KMS-11 (cell line): ENCODE results near the gene HOXC13.

ENCODE experiments used
- H2AFZ ChIP-seq: fragments of 200-600 bp; sonication (generic); 2 replicates; pipeline ENCODE4 v1.6.1; 2016; ENCODE audit warnings: antibody characterized with exemption, mixed run types, low read depth
- H3K27ac ChIP-seq: fragments of 200-600 bp; sonication (generic); 2 replicates; pipeline ENCODE4 v1.6.1; 2016; ENCODE audit warnings: mild to moderate bottlenecking, mixed run types
- H3K27me3 ChIP-seq: fragments of 200-600 bp; sonication (generic); 2 replicates; pipeline ENCODE4 v1.6.1; 2017; ENCODE audit warnings: mild to moderate bottlenecking, low read depth, mixed run types, moderate library complexity; ENCODE audit not compliant: insufficient read depth
- H3K36me3 ChIP-seq: fragments of 200-600 bp; sonication (generic); 2 replicates; pipeline ENCODE4 v1.6.1; 2017; ENCODE audit warnings: mild to moderate bottlenecking, mixed run types; ENCODE audit not compliant: insufficient read depth
- H3K4me1 ChIP-seq: fragments of 200-600 bp; sonication (generic); 2 replicates; pipeline ENCODE4 v1.6.1; 2016; ENCODE audit warnings: mild to moderate bottlenecking, low read depth, mixed run types; ENCODE audit not compliant: poor library complexity, severe bottlenecking
- H3K4me2 ChIP-seq: fragments of 200-600 bp; sonication (generic); 2 replicates; pipeline ENCODE4 v1.7.0; 2016; ENCODE audit warnings: mild to moderate bottlenecking, mixed run types
- H3K4me3 ChIP-seq: fragments of 200-600 bp; sonication (generic); IDR thresholded peaks from 2 replicates; pipeline ENCODE4 v1.6.1; 2017; ENCODE audit warnings: low read depth, low read length, mixed read lengths; ENCODE audit not compliant: insufficient read depth
- H3K79me2 ChIP-seq: fragments of 200-600 bp; sonication (generic); 2 replicates; pipeline ENCODE4 v1.6.1; 2016; ENCODE audit warnings: low read depth, mixed run types; ENCODE audit not compliant: insufficient read depth
- H3K9ac ChIP-seq: fragments of 200-600 bp; sonication (generic); 2 replicates; pipeline ENCODE4 v1.6.1; 2016; ENCODE audit warnings: mild to moderate bottlenecking, mixed run types
- H4K20me1 ChIP-seq: fragments of 200-600 bp; sonication (generic); 2 replicates; pipeline ENCODE4 v1.6.1; 2016; ENCODE audit warnings: mild to moderate bottlenecking, mixed run types; ENCODE audit not compliant: insufficient read depth
- TF ChIP-seq, protein P1 (sequence below): fragments of 200-600 bp; sonication (generic); conservative IDR thresholded peaks from 2 replicates; pipeline ENCODE4 v1.6.1; 2017; ENCODE audit warnings: low read depth, mild to moderate bottlenecking, antibody characterized with exemption, low read length, moderate library complexity, mixed read lengths

HOXC13 gene, protein sequence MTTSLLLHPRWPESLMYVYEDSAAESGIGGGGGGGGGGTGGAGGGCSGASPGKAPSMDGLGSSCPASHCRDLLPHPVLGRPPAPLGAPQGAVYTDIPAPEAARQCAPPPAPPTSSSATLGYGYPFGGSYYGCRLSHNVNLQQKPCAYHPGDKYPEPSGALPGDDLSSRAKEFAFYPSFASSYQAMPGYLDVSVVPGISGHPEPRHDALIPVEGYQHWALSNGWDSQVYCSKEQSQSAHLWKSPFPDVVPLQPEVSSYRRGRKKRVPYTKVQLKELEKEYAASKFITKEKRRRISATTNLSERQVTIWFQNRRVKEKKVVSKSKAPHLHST

DNA sequence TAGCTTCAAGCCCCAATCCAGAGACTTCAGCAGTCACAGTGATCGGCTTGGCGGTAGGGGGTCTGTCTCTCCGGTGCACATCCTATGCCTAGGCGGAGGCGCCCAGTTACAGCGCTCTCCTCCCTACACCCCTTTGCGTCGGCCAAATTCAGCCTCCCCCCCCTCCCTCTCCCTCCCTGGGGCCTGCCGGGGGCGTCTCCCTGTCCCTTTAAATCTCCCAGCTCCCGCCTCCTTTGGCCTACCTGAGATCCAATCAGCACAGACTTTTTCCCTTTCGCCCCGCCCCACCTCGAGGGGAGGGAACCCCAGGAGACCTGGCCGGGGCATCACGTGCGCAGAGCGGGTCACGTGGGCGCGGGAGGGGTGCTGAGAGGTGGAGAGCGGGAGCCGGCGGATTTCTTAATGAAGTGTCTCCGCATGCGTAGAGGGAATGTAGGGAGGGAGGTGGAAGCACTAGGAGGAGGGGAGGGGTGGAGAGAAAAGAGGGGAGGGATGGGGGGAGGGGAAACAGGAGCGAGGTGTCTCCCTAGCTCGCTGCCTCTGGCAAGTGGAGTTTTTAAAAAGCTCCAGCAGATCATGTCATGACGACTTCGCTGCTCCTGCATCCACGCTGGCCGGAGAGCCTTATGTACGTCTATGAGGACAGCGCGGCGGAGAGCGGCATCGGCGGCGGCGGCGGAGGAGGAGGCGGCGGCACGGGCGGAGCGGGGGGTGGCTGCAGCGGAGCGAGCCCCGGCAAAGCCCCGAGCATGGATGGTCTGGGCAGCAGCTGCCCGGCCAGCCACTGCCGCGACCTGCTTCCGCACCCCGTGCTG, at the start of gene HOXC13:
HOXC13 (plus strand) TSS at position 506 of the 815 bp plus-strand sequence; CDS start at position 582, 76 bp downstream.
- TF ChIP-seq, protein P1, sequence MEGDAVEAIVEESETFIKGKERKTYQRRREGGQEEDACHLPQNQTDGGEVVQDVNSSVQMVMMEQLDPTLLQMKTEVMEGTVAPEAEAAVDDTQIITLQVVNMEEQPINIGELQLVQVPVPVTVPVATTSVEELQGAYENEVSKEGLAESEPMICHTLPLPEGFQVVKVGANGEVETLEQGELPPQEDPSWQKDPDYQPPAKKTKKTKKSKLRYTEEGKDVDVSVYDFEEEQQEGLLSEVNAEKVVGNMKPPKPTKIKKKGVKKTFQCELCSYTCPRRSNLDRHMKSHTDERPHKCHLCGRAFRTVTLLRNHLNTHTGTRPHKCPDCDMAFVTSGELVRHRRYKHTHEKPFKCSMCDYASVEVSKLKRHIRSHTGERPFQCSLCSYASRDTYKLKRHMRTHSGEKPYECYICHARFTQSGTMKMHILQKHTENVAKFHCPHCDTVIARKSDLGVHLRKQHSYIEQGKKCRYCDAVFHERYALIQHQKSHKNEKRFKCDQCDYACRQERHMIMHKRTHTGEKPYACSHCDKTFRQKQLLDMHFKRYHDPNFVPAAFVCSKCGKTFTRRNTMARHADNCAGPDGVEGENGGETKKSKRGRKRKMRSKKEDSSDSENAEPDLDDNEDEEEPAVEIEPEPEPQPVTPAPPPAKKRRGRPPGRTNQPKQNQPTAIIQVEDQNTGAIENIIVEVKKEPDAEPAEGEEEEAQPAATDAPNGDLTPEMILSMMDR, result no peak
- Histone ChIP-seq H3K79me2 (no peaks in the 10 kb centered on the region), H2AFZ (peak within 1 kb of the TSS; percentile 43; the same call in 1 of the 2 replicates), H4K20me1 (no peaks in the 10 kb centered on the region), H3K4me3 (no peak within 1 kb of the TSS), H3K9ac (no peak within 1 kb of the TSS), H3K4me2 (no peak within 1 kb of the TSS), H3K36me3 (no peaks in the 10 kb centered on the region), H3K4me1 (no peaks in the 10 kb centered on the region), H3K27ac (no peak within 1 kb of the TSS), H3K27me3 (peaks cover 76% of the 10 kb centered on the region)

GRCh38 chr12:53890081-53890480, 48.5 kb upstream of the HOXC13 start:
- H3K4me1 ChIP-seq, result peaks cover 12% of the 10 kb centered on the region
- no peak overlapping the region for H3K9ac ChIP-seq
- no peaks in the 10 kb centered on the region for H3K27me3 ChIP-seq
- H2AFZ ChIP-seq, result no peak overlapping the region
- no peaks in the 10 kb centered on the region for H3K36me3 ChIP-seq
- no peak overlapping the region for H3K4me3 ChIP-seq
- H3K79me2 ChIP-seq, result no peaks in the 10 kb centered on the region
- no peak overlapping the region for H3K4me2 ChIP-seq
- no peak overlapping the region for H3K27ac ChIP-seq
- no peaks in the 10 kb centered on the region for H4K20me1 ChIP-seq
- TF ChIP-seq, protein P1, result no peak

DNA sequence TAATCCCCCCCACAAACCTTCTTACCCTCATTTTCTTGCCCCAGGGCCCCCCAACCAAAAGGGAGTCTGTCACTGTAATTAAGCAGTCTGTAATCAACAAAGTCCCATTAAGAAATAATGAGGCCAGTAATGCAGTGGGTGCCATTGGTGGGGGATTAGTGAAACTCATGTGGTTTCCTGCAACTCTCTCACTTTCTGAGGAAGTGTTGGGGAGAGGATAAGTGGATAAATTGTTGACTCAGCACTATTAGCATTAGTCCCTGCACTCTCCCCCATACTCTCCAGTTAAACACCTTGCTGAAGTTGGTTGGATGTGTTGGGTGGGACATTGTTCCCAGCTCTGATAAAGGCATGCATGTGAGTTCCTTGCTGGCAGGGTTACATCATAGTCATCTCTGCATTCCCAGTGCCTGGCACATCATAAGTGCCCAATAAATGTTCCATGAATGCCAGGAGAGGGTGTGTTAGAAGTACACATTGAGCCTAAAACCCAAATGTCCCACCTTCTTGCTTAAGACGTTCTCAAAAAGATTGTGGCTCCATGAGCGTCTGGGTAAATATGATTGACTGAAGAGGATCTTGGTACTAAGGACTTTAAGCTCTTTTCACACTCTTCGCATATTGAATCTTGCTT, 45.8 kb upstream of the HOXC13 start:
- Histone ChIP-seq H3K4me3 (no peak overlapping the region), H3K79me2 (no peaks in the 10 kb centered on the region), H3K9ac (no peak overlapping the region), H3K27ac (no peak overlapping the region), H3K27me3 (no peaks in the 10 kb centered on the region), H3K36me3 (no peaks in the 10 kb centered on the region), H3K4me1 (peaks cover 12% of the 10 kb centered on the region), H3K4me2 (peak overlapping the region; percentile 8), H2AFZ (no peak overlapping the region), H4K20me1 (no peaks in the 10 kb centered on the region)
- TF ChIP-seq, protein P1, result no peak

DNA sequence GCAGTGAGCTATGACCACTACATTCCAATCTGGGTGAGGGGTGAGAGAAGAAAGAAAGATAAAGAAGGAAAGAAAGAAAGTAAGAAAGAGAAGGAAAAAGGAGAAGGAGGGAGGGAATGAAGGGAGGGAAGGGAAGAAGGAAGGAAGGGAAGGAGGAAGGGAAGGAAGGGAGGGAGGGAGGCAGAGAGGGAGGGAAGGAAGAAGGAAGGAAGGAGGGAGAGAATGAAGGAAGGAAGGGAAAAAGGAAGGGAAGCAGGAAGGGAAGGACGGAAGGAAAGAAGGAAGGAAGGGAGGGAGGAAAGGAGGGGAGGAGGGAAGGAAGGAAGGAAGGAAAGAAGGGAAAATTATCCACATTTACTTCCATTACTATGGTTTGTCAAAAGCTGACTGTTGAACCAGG, 39.4 kb upstream of the HOXC13 start:
- H3K27ac ChIP-seq, result no peak overlapping the region
- no peaks in the 10 kb centered on the region for H3K36me3 ChIP-seq
- TF ChIP-seq, protein P1, result no peak
- no peaks in the 10 kb centered on the region for H3K4me1 ChIP-seq
- H3K27me3 ChIP-seq, result no peaks in the 10 kb centered on the region
- H4K20me1 ChIP-seq, result no peaks in the 10 kb centered on the region
- H3K79me2 ChIP-seq, result no peaks in the 10 kb centered on the region
- H3K4me2 ChIP-seq, result no peak overlapping the region
- no peak overlapping the region for H3K9ac ChIP-seq
- H3K4me3 ChIP-seq, result no peak overlapping the region
- H2AFZ ChIP-seq, result no peak overlapping the region
